Thyroid gland (tissue), 4 donors: ENCODE measurements around the gene NFIX.

Experiments
- POLR2A ChIP-seq, 2 donors: fragments of 450-650 bp; IDR thresholded peaks; one replicate each; pipeline ENCODE4 v1.6.1; 2017; ENCODE audit warnings: antibody characterized with exemption in 2 of 2, mild to moderate bottlenecking in 2 of 2, moderate library complexity in 1 of 2
- TF ChIP-seq, protein P1 (sequence below), 6 experiments: fragments of 200-600 bp in 3 of 6; fragments of 450-650 bp in 3 of 6; sonication (generic) in 3 of 6; IDR thresholded peaks; one replicate each; pipeline ENCODE4 v1.5.1; 2016 to 2019; ENCODE audit warnings: antibody characterized with exemption in 6 of 6, mild to moderate bottlenecking in 2 of 6, inconsistent platforms in 1 of 6, moderate library complexity in 1 of 6

DNA sequence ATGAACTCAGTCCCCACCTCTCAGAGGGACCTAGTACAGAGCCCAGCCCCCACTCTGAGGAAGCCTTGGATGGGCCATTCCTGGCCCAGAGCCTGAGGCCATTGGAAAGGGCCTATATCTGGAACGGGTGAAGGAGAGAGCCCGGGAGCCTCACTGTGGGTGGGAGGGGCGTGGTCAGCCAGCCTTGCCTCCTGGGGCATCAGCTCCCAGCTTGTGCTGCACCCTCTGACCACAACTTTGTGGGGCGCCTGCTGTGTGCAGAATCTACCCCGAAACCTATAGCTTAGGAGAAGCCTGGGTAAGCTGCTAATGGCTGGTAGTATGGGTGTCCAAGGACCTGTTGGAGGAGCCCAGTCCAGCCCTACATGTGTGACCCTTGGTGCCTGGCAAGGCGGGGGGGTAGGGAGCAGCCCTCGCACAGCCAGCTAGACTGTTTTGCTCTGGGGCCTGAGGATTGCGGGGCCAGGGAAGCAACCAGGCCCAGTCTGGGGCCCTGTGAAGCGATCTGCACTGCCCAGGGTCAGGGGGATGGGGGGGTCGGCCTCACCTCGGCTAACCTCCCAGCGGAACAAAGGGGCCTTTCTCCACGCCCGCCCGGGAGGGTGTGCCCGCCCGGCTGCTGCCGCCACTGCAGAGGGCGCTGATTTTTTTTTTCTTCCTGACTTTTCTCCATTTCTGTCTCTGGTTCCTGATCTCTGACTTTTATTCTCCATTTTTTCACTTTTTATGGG is 65.1 kb downstream of the NFIX start:
- TF ChIP-seq, protein P1, sequence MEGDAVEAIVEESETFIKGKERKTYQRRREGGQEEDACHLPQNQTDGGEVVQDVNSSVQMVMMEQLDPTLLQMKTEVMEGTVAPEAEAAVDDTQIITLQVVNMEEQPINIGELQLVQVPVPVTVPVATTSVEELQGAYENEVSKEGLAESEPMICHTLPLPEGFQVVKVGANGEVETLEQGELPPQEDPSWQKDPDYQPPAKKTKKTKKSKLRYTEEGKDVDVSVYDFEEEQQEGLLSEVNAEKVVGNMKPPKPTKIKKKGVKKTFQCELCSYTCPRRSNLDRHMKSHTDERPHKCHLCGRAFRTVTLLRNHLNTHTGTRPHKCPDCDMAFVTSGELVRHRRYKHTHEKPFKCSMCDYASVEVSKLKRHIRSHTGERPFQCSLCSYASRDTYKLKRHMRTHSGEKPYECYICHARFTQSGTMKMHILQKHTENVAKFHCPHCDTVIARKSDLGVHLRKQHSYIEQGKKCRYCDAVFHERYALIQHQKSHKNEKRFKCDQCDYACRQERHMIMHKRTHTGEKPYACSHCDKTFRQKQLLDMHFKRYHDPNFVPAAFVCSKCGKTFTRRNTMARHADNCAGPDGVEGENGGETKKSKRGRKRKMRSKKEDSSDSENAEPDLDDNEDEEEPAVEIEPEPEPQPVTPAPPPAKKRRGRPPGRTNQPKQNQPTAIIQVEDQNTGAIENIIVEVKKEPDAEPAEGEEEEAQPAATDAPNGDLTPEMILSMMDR (IDR thresholded peaks at IDR 0.05), result no peak
- no peak for TF ChIP-seq POLR2A (IDR thresholded peaks at IDR 0.05)
